GM21447 (cell line): ENCODE measurements around the gene GPT2.
"Not testable (repeated sequence)": the region's sequence is repeated elsewhere in the genome, so short reads cannot be mapped to it uniquely, and the experiment has no call there.

Source experiments
- ATAC-seq: cut with Tn5 transposase; IDR thresholded peaks from one replicate; pipeline ENCODE4 v1.9.1; 2021; ENCODE audit not compliant: unreplicated experiment

The GPT2 gene

DNA sequence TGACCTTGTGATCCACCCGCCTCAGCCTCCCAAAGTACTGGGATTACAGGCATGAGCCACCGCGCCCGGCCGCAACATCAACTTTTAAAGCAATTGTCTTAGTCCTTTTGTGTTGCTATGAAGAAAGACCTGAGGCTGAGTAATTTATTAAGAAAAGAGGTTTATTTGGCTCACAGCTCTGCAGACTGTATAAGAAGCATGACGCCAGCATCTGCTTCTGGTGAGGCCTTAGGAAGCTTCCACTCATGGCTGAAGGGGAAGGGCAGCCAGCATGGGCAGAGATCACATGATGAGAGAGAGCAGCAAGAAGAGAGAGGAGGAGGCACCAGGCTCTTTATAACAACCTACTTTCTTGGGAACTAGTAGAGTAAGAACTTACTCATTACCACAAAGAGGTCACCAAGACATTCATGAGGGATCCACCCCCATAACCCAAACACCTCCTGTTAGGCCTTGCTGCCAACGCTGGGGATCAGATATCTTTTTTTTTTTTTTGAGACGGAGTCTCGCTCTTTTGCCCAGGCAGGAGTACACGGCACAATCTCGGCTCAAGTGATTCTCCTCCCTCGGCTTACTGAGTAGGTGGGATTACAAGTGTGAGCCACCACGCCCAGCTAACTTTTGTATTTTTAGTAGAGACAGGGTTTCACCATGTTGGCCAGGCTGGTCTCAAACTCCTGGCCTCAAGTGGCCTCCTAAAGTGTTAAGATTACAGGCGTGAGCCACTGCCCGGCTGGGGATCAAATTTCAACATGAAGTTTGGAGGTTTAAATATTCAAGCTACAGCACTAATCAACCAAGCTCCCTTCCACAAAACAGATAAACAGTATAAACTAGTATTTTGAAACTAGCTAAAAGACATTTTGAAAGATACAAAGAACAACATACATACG, 21.4 kb upstream of the GPT2 start:
- no peak for ATAC-seq

DNA sequence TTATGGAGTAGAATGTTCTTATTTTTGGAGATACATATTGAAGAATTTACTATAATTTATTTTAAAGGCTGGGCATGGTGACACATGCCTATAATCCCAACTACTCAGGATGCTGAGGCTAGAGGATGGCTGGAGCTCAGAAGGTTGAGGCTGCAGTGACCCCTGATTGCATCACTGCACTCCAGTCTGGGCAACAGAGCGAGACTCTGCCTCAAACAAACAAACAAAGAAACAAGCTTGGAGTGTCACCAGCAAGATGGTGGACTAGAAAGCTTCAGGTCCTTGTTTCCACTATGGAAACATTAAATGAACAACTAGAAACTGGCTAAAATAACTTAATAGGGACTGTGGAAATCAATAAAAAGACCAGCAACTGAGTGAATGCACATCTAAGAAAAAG, 17.9 kb upstream of the GPT2 start:
- no peak for ATAC-seq

DNA sequence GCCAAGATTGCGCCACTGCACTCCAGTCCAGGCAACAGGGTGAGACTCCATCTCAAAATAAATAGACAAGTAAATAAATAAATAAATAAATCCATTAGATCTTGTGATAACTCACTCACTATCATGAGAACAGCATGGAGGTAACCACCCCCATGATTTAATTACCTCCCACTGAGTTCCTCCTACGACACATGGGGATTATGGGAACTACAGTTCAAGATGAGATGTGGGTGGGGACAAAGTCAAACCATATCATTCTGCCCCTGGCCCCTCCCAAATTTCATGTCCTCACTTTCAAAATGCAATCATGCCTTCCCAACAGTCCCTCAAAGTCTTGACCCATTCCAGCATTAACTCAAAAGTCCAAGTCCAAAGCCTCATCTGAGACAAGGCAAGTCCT, 16.7 kb upstream of the GPT2 start:
- not testable (repeated sequence) for ATAC-seq

DNA sequence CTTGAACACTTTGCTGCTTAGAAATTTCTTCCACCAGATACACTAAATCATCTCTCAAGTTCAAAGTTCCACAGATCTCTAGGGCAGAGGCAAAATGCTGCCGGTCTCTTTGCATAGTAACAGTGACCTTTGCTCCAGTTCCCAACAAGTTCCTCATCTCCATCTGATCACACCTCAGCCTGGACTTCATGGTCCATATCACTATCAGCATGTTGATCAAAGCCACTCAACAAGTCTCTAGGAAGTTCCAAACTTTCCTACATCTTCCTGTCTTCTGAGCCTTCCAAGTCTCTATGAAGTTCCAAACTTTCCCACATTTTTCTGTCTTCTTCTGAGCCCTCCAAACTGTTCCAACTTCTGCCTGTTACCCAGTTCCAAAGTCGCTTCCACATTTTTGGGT, 15.3 kb upstream of the GPT2 start:
- not testable (repeated sequence) for ATAC-seq

DNA sequence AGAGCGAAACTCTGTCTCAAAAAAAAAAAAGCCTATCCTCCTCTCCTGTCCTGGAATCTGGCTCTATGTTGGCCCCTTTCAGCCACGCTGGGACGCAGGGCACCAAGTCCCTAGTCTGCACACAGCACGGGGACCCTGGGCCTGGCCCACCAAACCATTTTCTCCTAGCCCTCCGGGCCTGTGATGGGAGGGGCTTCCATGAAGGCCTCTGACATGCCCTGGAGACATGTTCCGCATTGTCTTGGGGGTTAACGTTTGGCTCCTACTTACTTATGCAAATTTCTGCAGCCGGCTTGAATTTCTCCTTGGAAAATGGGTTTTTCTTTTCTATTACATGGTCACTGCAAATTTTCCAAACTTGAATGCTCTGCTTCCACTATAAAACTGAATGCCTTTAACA, 12.6 kb upstream of the GPT2 start:
- ATAC-seq: no peak

DNA sequence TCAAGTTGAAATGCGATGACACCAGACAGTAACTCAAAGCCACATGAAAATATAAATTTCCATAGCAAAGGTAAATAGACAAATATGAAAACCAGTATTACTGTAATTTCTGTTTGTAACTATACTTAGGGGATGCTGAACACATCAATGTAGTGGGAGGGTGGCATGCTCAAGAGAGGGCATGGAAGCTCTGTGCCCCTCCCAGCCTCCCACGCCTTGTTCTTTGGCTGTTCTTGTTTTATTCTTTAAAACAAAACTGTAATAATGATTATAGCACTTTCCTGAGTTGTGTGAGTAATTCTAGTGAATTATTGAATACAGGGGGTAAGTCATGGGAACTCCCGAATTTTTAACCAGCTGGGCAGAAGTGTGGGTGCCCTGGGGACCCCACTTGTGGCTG, 11.0 kb upstream of the GPT2 start:
- no peak for ATAC-seq

DNA sequence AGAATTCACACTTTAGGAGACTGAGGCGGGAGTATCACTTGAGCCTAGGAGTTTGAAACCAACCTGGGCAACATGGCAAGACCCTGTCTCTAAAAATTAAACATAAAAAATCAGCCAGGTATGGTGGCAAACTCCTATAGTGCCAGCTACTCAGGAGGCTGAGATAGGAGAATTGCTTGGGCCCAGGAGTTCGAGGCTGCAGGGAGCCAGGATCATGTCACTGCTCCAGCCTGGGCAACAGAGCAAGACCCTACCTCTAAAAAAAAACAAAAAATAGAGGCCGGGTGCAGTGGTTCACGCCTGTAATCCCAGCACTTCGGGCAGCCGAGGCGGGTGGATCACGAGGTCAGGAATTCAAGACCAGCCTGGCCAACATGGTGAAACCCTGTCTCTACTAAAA, 8.9 kb upstream of the GPT2 start:
- no peak for ATAC-seq

DNA sequence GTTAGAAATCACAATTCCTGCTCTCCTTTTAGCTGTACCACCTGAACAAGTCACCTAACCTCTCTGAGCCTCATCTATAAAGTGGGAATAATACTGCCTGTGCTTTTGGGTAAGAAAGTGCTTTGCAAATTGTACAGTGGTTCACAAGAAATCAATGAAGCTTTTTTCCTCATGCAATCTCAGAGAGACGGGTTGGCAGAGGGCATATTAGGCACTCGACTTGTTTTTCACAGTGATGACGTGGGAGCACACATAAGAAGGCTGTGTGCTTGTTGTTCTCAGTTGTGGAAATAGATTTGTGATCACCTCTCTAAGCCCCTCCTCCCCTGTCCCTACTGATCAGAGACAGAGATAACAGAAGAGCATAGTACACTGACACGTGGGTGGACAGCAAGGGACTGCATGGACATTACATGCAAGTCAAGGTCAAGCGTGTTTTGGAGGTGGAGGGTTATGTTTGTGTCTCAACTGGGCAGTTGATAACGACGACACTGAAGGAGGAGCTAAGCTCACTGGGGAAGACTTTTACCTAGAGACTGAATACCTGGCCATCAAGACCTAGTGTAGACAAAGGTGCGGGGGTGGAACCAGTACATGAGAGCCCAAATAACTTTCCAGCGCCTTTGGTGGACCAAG, 1.7 kb upstream of the GPT2 start:
- no peak for ATAC-seq

DNA sequence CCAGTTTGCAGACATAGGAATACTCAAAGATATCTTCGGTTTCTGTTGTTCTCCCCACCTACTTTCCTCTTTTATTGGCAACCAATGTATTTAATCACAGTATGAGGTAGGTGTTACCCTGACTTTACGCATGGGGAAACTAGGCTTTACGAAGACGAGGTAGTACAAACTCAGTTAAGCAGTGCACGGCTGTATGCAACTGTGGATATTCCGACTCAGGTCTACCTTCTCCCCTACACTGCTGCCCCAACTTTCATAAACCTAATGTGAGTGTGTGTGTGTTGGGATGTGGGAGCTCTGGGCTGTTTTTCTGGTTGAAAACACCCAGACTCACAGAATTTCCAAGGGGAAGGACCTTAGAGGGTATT, 1.2 kb upstream of the GPT2 start:
- ATAC-seq: no peak

DNA sequence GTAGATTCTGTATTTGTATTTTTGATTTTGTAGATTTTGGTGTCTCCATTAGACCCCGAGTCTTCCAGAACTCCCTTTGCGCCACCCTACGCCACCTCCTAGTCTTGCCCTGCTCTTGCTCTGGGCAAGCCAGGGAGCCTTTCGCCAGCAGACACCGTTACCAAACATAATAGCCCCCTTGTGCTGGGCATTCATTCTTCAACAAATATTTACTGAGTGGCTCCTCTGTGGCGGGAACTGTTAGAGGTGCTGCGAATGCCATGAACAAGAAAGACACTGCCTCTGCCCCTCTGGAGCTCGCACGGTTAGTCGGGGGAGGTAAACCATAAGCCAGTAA, 841 bp upstream of the GPT2 start:
- ATAC-seq: no peak

DNA sequence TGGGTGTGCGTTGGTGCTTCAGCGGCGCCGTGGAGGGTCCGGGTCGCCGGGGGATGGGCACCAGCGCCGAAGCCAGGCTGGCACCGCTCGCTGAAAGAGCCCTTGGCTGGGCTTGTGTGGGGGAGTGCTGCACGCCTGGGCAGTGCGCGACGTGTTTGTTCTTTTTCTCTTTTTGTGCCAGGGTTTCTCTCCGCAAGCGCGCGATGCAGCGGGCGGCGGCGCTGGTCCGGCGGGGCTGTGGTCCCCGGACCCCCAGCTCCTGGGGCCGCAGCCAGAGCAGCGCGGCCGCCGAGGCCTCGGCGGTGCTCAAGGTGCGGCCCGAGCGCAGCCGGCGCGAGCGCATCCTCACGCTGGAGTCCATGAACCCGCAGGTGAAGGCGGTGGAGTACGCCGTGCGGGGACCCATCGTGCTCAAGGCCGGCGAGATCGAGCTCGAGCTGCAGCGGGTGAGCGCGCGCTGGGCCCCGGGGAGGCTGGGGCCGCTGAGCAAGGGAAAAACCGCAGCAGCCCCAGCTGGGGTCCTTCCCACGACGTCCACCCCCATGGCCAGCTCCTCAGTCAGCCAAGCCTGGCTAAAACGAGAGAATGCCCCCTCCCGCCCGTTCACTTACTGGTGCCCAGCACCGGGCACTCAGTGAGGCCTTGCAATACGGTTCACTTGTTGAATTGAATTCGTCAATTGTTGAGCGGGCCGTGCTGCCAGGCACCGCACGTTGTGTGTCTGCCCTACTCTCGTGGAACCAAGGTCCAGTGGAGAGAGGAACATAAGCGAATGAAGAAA, 541 bp downstream of the GPT2 start:
- peak; percentile 8 for ATAC-seq

DNA sequence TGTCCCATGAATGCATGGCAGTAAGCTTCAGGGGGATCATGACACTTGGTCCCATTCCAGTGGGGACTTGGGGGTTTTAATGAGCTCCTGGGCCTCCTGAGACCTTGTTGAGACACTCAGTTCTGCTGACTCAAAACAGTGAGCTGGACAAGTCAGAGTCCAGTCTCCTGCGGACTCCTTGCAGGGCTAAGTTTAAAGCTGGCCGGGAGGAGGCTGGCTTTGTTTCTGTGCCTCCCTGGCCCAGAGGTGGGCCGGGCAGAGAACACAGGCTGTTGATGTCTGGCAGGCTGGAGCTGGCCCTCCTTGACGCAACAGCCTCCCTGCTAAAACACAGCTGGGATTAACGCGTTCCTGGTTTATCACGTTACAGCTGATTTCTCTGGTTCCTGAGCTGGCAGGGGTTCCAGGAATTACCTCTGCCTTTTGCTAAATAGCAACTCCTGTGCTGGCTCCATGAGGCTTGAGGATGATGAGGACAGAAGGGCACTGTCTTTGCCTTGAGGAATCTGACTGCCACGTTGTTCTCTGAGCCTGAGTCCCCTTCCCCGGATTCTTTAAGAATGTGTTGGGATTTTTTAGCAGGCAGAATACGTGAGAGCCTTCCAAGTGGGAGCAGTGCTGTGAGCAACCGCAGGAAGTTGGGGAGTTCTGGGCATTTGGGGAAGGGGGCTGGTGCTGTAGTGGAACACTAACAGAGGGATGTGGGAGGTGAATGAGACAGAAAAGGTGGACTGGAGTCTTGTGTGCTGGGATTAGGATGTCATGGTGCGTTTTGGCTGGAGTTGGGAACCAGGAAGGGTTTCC, 2.0 kb downstream of the GPT2 start:
- ATAC-seq: no peak

DNA sequence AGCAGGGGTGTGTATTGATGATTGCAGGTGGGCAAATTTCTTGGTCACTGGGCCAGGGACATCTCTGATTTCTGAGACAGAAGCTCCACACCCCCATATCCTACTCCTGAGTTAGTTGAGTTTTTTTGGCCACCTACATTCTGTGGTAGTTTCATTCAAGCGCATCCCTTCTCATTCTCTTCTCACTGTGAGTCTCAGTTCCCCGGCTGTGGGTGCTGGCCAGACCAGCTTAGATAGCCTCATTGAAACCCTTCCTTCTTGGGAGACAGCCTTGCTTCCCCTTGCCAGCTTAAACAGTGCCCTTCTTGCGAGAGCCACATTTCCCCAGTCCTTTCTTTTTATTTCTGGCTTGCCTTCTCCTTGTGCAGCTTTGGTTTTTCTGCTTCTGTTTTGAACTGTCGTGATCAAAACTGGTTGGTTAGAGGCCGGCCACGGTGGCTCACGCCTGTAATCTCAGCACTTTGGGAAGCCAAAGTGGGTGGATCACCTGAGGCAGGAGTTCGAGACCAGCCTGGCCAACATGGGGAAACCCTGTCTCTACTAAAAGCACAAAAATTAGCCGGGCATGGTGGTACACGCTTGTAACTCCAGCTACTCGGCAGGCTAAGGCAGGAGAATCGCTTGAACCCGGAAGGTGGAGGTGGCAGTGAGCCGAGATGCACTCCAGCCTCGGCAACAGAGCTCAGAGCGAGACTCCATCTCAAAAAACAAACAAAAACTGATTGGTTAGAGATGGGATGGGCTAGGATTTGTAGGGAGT, 2.8 kb downstream of the GPT2 start:
- ATAC-seq: no peak

DNA sequence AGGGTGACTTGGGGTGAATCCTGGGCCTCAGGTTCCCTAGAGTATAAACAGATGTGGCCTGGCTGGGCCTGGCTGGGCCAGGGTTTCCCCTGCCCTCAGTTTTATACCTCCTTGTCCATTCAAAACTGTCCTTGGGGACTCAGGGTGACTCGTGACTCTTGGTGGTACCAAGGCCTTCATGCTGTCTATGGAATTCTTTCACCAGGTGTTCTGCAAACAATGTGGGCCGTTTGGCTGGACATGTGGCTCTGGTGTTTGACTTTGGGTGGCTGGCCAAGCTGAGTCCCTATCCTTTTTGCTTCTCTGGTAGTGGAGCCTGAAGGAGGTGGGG, 3.3 kb downstream of the GPT2 start:
- no peak for ATAC-seq

DNA sequence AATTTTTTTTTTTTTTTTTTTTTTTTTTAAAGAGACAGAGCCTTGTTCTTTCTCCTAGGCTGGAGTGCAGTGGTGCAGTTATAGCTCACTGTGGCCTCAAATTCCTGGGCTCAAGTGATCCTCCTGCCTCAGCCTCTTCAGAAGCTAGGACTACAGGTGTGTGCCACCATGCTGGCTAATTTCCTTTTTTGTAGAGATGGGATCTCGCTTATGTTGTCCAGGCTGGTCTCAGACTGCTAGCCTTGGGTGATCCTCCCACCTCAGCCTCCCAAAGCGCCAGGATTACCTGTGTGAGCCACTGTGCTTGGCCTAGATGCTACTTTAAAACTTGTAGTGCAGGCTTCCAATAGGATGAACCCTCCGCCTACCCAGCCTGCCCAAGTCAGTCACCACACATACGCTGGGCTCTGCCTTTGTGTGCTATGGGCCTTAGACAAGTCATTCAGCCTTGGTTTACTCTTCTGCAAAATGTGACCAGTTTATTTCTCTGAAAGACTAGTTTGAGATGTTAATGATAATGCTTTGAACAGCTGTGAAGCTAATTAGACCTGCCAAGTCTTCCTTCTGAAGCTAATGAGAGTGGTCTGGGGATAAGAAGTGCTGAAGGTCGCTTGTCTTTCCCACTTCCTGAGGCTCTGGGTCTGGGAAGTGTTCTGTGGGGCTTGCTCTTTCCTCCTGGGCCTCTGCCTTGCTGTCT, 5.2 kb downstream of the GPT2 start:
- ATAC-seq: no peak

DNA sequence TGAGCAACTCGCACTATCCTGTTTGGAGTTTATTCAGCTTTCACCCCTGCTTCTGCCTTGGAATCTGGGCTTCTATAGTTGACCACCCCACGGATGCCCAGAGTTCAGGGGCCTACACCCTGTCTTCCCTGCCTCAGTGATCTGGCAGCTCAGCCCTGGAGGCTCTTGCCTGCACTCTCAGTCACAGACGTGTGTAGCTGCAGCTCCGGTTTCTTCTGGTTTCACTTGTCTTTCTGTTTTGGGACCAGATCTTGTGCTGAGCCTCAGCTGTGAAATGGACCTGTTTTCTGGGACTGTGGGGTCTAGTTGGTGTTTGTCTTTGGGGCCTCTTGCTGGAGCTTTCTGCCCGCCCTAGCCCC, 5.8 kb downstream of the GPT2 start:
- peak; percentile 78 for ATAC-seq

DNA sequence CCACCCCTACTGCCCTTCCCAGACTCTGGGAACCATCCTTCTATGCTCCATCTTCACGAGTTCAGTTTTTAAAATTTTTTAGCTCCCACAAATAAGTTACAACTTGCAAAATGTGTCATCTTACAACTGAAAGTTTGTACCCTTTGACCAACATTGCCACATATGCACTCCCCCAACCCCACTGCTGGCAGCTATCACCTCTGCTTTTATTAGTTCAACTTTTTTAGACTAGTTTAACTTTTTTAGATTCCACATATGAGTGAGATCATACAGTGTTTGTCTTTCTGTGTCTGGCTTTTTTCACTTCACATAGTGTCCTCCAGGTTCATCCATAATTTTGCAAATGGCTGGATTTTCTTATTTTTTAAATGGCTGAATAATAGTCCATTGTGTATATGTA, 7.7 kb downstream of the GPT2 start:
- no peak for ATAC-seq

DNA sequence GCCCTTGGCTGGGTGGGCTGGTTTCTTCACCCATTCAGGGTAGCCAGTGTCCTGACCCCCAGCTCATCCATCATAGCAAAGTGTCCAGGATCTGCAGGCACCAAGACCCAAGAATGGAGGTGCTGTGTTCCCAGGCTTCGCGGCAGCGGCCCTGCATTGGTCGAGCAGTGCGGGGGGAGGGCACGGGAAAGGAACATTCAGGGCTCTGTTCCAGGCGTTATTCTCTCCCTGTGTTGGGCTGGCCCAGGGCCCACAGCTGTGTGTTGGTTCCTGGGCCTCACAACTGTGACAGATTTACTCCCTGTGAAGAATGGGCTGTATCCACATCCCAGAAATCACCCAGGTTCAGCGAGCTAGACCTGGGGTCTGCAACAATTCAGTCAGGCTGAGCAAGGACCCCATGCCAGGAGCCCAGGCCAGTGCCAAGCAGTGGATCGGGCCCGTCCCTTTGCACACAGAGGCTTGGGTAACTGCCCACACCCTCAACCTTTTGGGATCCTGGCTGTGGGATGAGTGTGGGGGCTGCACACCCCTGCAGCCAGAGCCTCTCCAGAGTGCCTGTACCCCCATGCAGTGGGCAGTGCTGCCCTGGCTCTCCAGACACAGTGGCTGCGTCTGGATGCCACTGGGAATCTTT, 10.0 kb downstream of the GPT2 start:
- no peak for ATAC-seq

DNA sequence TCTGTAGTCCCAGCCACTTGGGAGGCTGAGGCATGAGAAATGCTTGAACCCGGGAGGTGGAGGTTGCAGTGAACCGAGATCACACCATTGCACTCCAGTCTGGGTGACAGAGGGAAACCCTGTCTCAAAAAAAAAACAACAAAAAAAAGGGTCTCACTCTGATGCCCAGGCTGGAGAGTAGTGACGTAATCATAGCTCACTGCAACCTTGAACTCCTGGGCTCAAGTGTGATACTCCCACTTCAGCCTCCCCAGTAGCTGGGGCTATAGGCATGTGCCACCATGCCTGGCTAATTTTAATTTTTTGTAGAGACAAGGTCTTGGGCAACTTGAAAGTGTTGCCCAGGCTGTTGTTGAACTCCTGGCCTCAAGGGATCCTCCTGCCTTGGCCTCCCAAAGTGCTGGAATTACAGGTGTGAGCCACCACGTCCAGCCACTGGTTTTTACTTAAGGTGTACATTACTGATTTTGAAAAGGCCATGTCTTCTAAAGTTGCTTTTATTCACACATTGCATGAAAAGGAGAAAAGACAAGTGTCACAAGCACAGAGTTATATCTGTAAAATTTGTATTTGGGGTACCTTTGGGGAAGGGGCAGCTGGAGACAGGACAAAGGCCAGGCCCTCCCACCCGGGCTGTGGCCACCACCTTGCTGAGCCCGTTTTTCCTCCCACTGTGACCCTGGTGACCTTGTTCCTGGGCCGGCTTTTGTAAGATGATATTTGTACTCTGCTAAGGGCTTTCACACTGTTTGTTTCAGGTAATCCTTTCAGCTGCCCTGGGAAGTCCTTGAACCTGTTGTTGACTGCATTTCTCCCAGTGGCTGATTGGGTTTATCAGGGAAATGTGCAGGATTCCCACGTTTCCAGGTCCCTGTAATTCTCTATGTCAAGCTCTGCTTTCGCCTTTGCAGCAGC, 11.5 kb downstream of the GPT2 start:
- ATAC-seq: no peak
